GM21717 (cell line): Measurements from ENCODE around the gene HSD11B1L.

Experiments
- ATAC-seq: cut with Tn5 transposase; IDR thresholded peaks from one replicate; pipeline ENCODE4 v1.9.1; 2021; ENCODE audit warnings: mild to moderate bottlenecking, moderate library complexity; ENCODE audit not compliant: unreplicated experiment

The HSD11B1L gene

GRCh38 chr19:5666921-5667610 lies 13.8 kb upstream of the HSD11B1L start:
- ATAC-seq, result no peak

DNA sequence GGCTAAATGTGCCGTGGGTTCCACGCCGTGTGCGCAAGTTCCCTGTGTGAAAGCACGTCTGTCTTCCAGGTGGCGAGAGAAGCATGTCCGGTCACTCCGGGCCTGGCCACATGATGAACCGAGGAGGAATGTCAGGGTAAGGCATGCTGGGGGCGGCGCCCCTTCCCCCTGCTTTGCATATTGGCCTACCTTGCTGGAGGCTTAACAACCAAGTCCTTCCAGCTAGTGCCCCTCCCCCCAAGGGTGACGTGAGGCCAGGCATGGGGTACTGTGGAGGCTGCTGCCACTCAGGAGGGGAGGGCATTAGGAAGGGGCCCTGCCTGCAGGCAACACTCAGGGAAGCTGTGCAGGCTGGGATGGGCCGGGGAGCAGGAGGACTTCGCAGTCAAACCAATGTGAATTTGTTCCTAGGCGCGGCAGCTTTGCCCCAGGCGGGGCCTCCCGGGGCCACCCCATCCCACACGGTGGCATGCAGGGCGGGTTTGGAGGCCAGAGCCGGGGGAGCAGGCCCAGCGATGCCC lies 13.0 kb upstream of the HSD11B1L start:
- ATAC-seq, result no peak

DNA sequence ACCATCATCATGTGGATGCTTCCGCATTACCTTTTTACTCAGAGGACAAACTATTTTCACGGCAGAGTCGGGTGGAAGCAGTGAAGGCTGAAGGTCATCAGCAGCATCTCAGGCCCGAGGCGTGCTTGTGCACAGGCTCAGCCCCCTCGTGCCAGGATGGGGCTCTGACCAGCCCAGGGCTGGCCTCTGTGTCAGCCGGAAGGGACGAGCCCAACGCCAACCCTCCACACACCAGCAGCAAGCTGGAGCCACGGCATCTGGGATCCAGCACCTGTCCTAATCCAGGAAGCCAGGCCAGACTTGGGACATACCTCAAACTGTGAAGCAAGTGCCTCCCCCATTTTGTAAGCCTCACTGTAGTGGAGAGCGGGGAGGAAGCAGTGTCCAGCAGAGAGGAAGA lies 11.6 kb upstream of the HSD11B1L start:
- no peak for ATAC-seq

GRCh38 chr19:5671600-5671999 lies 9.2 kb upstream of the HSD11B1L start:
- ATAC-seq, result no peak

GRCh38 chr19:5672708-5673459 lies 7.9 kb upstream of the HSD11B1L start:
- no peak for ATAC-seq

DNA sequence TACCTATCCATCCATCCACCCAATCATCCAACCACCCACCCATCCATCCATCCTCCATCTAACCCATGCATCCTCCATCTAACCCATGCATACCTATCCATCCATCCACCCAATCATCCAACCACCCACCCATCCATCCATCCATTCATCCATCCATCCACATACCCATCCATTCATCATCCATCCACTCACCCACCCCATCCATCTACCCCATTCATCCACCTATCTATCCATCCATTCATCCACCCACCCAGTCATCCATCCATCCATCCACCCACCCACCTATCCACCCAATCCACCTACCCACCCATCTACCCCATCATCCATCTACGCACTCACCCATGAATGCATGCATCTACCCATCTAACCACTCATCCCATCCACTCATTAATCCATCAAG lies 7.1 kb upstream of the HSD11B1L start:
- no peak for ATAC-seq

DNA sequence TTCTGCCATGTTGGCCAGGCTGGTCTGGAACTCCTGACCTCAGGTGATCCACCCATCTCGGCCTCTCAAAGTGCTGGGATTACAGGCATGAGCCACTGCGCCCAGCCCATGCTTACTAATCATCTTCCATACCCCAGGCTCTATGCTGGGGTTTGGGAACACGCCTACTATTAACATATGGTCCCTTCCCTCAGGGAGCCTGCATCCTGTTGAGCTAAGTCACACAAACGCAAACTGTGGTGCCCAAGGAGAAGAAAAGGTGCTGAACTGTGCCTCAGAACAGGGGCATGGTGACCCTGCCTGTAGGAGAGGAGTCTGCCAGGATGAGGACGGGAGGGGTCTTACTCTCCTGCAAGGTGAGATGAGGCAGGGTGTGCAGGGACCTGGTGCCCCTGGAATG lies 6.1 kb upstream of the HSD11B1L start:
- no peak for ATAC-seq

DNA sequence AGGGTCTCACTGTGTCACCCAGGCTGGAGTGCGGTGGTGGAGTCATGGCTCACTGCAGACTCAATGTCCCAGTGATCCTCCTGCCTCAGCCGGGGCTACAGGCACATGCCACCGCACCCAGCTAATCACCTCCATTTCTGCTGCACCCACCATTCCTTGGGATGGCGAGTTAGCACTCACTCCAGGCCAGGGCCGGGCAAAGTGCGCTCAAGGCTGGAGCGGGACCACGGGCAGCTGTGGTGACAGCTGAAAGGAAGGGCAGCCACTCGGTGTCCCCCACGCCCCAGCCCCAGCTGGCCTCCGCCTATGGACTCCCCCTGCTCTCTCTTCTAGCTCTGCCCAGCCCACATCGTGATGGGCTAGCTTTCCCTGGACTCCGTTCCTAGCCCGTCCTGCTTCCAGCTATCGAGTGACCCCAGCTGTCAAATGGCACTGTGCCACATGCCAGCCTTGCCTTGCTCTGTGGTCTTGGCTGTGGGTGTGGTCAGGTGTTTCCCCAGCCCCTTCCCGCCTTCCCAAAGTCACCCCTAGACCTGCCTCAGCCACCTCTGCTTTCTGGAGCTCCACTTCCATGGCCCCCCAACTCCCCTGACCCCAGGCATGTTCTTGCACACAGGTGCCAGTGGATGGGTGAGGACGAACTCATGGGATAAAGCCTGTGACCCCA lies 4.6 kb upstream of the HSD11B1L start:
- no peak for ATAC-seq

GRCh38 chr19:5676772-5677105 lies 4.1 kb upstream of the HSD11B1L start:
- ATAC-seq, result no peak

- no peak for ATAC-seq
Observed at GRCh38 chr19:5677136-5677535, 3.7 kb upstream of the HSD11B1L start.

DNA sequence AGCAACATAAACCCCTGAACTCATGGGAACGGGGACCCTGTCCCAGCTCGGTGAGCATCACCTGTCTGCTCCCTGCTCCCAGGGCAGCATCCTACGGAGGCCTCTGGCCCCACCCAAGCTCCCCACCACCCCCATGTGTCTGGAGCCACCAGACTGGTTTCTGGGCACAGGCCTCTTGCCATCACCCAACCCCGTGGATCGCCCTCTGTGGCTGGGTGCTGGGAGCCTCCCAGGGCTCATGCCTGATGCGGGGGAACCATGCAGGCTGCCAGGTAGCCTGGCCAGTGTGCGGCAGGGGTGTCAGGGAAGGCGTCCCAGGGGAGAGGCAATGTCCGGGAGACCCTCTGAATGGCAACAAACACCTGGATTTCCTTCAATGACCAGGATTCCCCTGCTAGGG lies 3.2 kb upstream of the HSD11B1L start:
- no peak for ATAC-seq

- no peak for ATAC-seq
Observed at GRCh38 chr19:5678071-5678718, 2.6 kb upstream of the HSD11B1L start.

- no peak for ATAC-seq
Observed at GRCh38 chr19:5679289-5680083, 1.3 kb upstream of the HSD11B1L start.

- ATAC-seq, result no peak
Observed at GRCh38 chr19:5680084-5680436, 767 bp upstream of the HSD11B1L start.

- no peak for ATAC-seq
Observed at GRCh38 chr19:5681391-5682106, 722 bp downstream of the HSD11B1L start.

DNA sequence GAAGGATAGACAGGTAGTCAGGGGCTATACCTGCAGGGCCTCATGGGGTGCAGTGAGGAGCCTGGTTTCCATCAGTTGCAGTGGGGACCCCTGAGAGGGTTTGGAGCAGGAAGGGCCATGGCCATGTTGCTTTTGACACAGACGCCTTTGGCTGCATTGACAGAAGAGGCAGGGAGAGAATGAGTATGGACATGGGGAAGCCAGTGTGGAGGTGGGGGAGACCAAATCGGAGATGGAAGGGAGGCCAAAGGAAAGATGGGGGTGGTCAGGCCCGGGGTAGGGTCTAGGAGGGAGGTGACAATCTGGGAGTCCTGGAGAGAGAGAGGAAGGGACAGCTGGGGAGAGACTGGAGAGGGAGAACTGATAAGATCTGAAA lies 1.3 kb downstream of the HSD11B1L start:
- no peak for ATAC-seq

GRCh38 chr19:5683177-5683886 lies 2.5 kb downstream of the HSD11B1L start:
- no peak for ATAC-seq

DNA sequence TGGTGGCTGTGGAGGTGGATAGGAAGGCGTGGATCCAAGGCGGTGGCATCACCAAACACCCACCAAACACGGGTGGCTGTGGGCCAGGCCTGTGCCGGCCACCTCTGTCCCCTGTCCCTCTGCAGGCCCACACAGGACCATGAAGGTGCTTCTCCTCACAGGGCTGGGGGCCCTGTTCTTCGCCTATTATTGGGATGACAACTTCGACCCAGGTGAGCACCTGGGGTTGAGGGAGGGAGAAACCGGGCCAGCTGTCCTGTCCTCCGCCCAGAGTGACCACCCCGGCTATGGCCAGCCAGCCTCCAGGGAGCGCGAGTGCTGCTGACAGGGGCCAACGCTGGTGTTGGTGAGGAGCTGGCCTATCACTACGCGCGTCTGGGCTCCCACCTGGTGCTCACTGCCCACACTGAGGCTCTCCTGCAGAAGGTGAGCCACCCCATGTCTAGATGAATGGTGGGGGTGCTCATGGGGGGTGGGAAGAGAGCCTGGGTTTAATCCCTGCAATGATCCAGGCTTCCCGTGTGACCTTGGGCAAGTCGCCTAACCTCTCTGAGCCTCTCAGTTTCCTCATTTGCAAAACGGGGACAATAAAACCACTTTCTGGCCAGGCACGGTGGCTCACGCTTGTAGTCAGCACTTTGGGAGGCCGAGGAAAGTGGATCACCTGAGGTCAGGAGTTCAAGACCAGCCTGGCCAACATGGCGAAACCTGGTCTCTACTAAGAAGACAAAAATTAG lies 4.0 kb downstream of the HSD11B1L start:
- ATAC-seq, result no peak

GRCh38 chr19:5686326-5686646 lies 5.5 kb downstream of the HSD11B1L start:
- no peak for ATAC-seq
